Naive thymus-derived CD8-positive, alpha-beta T cell (primary cell): Measurements from ENCODE around the gene MARK2. TPM values are rescaled to one million over a fixed set of nuclear protein-coding genes. Genes with fewer than 3 reads are reported as not detected.
A peak's percentile ranks its signal among the peaks of the same experiment; 100 is the strongest.

Experiments
- ATAC-seq, 2 donors: fragments of 150-1000 bp; cut with Tn5 transposase in 1 of 2; sonication (Bioruptor Pico), chemical (Tn5 transposase) in 1 of 2; 1 replicate in 1 of 2; 2 replicates in 1 of 2; pipeline ENCODE4 v1.10.0; 2021; ENCODE audit warnings: mild to moderate bottlenecking in 2 of 2, moderate library complexity in 2 of 2
- POLR2A ChIA-PET: fragments of 350-600 bp; sonication (Branson Sonifier 250); formaldehyde crosslinking; loops from one replicate; lab custom pipeline; 2021; ENCODE audit warnings: antibody characterized with exemption; lab: Charles Lee
- DNase-seq, 10 donors: peaks; one replicate each; pipeline versions ENCODE4 v3.0.0 to v3.0.0-alpha.2; 2020 to 2022
- H3K27ac Mint-ChIP-seq, 10 donors: one replicate each; pipeline ENCODE4 v1.8.0; 2020 to 2022; ENCODE audit warnings: mild to moderate bottlenecking in 10 of 10, mixed read lengths in 10 of 10, moderate library complexity in 4 of 10, inconsistent platforms in 1 of 10
- H3K27me3 Mint-ChIP-seq, 5 donors: one replicate each; pipeline ENCODE4 v1.8.0; 2021 to 2022; ENCODE audit warnings: mixed read lengths in 5 of 5
- H3K36me3 Mint-ChIP-seq, 3 donors: one replicate each; pipeline ENCODE4 v1.8.0; 2020 to 2022; ENCODE audit warnings: mixed read lengths in 3 of 3, mild to moderate bottlenecking in 2 of 3, inconsistent platforms in 1 of 3
- H3K4me1 Mint-ChIP-seq, 4 donors: one replicate each; pipeline ENCODE4 v1.8.0; 2021 to 2022; ENCODE audit warnings: mixed read lengths in 4 of 4
- H3K4me3 Mint-ChIP-seq, 10 donors: one replicate each; pipeline ENCODE4 v1.8.0; 2020 to 2022; ENCODE audit warnings: mild to moderate bottlenecking in 10 of 10, mixed read lengths in 10 of 10, moderate library complexity in 6 of 10, inconsistent platforms in 1 of 10
- H3K9me3 Mint-ChIP-seq, 9 donors: one replicate each; pipeline ENCODE4 v1.8.0; 2020 to 2022; ENCODE audit warnings: mixed read lengths in 9 of 9, mild to moderate bottlenecking in 3 of 9, inconsistent platforms in 1 of 9, moderate library complexity in 1 of 9
- polyA plus RNA-seq, 3 donors: library from polyadenylated mRNA; unstranded; fragments of 300-500 nt; fragmentation: Illumina TruSeq; gene quantifications; one replicate each; pipeline ENCODE4 v1.2.3, GENCODE V29; 2021
- total RNA-seq, 8 experiments: library from RNA in 2 of 8; stranded (reverse) in 2 of 8; gene quantifications; one replicate each; pipeline ENCODE4 v1.2.3 and lab custom pipeline; 2021 to 2026

Gene MARK2
- total and polyA plus RNA-seq, 5 experiments from 2014 or later: 37.0 to 74.5 (median 57.0) TPM

DNA sequence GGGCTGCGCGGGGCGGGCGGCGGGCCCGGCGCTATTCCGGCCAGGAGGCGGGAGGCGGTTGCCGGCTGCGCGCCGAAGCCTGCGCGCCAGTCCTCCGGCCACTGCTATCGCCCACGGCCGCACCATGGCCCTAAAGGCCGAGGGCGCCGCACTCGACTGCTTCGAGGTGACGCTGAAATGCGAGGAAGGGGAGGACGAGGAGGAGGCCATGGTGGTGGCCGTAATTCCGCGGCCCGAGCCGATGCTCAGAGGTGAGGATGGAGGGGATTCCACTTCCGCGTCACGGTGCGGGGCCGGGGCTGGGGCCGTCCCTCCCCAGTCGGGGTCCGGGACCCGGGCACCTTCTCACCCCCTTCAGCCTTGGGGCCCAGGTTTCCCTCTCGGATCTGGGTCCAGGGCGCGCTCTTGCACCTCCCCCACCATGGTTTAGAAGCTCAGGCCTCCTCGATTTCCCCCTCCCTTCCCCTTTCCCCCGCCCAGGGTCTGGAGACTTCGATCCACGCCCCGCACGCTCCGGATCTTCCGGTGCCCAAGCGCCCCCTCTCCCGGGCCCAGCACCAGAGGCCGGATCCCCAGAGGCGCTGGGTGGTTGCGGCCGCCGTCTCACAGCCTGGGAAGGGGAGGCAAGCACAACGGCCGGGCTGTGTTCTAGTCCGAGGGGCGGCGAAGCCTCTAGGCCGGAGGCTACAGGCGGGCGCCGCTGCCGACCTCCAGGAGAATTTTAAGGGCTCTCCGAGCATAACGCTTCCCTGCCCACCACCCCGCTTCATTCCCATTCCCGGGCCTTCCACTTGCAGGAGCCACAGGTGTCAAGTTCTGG, 25.1 kb upstream of the MARK2 start:
- peak overlapping the region; percentile 72 to 84 (median 78) for H3K4me3 Mint-ChIP-seq
- H3K27ac Mint-ChIP-seq: peak overlapping the region in 6 of 10 donors; percentile 1 to 79 (median 64)
- POLR2A ChIA-PET: no interaction called here
- peaks cover 0 to 20% (median 0%) of the 10 kb centered on the region in 3 donors for H3K36me3 Mint-ChIP-seq
- no peaks in the 10 kb centered on the region for H3K27me3 Mint-ChIP-seq
- H3K9me3 Mint-ChIP-seq: no peaks in the 10 kb centered on the region
- ATAC-seq (peak; percentile 42 to 44), DNase-seq (peak in 6 of 10 donors; percentile 13 to 25 (median 24))
- H3K4me1 Mint-ChIP-seq: peaks cover 9 to 28% (median 21%) of the 10 kb centered on the region in 4 donors

DNA sequence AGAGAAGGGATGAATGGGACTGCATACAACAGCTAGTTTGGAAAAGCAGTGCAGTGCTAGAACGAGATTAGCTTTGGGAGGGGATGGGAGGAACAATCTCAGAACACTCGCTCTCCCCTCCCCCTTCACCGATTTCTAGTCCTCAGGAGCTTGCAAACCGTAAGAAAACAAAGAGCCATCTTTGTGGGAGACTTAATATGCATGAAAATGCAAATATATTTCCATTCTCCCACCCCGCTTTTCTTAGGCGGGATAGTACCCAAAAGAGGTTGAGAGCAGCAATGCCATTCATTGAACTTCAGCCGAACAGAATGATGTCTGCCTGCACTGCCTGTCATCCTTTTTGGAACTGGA, 24.6 kb upstream of the MARK2 start:
- Mint-ChIP-seq H3K27me3 (no peaks in the 10 kb centered on the region), H3K9me3 (no peaks in the 10 kb centered on the region), H3K27ac (peak overlapping the region in 5 of 10 donors; percentile 1 to 79 (median 70)), H3K36me3 (peaks cover 0 to 25% (median 0%) of the 10 kb centered on the region in 3 donors), H3K4me3 (peak overlapping the region; percentile 72 to 84 (median 78)), H3K4me1 (peaks cover 9 to 28% (median 21%) of the 10 kb centered on the region in 4 donors)
- DNase-seq (peak in 2 of 10 donors; percentile 6 to 9), ATAC-seq (no peak)
- POLR2A ChIA-PET: no interaction called here

DNA sequence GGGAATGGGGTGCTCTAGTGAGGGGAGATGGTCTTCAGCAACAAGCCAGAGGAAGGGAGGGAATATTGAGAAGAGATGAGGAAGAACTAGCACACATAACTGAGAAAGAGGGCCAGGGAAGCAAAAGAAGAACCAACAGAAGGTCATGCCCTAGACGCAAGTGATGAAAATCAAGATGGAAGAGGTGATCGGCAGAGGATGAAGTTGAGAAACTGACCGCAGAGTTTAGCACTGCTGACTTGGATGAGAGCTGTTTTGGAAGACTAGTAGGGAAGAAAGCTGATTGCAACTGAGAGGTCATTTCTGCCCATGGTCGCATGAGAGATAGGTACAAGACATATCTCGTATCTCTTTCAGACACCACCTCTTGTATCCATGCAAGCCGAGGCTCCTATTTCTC, 22.7 kb upstream of the MARK2 start:
- DNase-seq (no peak), ATAC-seq (no peak)
- POLR2A ChIA-PET: no interaction called here
- no peaks in the 10 kb centered on the region for H3K9me3 Mint-ChIP-seq
- H3K27me3 Mint-ChIP-seq: no peaks in the 10 kb centered on the region
- peaks cover 9 to 28% (median 21%) of the 10 kb centered on the region in 4 donors for H3K4me1 Mint-ChIP-seq
- peak overlapping the region in 1 of 10 donors; percentile 29 for H3K4me3 Mint-ChIP-seq
- H3K27ac Mint-ChIP-seq: peak overlapping the region in 2 of 10 donors; percentile 28 to 40
- peaks cover 0 to 40% (median 7%) of the 10 kb centered on the region in 3 donors for H3K36me3 Mint-ChIP-seq

DNA sequence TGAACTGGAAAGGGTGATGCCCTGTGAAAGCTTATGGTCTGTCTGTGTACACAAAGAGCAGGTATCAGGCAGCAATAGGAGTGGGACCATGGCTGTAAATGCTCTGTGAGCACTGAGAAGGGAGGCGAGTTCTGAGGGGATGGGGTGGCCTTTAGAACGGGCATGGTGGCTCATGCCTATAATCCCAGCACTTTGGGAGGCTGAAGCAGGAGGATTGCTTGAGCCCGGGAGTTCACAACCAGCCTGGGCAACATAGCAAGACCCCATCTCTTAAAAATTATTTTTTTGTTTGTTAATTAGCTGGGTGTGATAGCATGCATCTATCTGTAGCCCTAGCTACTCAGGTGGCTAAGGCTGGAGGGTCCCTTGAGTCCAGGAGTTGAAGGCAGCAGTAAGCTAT, 22.2 kb upstream of the MARK2 start:
- Mint-ChIP-seq H3K27me3 (no peaks in the 10 kb centered on the region), H3K4me1 (peaks cover 9 to 28% (median 21%) of the 10 kb centered on the region in 4 donors), H3K9me3 (no peaks in the 10 kb centered on the region), H3K36me3 (peaks cover 0 to 46% (median 11%) of the 10 kb centered on the region in 3 donors), H3K4me3 (no peak overlapping the region), H3K27ac (peak overlapping the region in 1 of 10 donors; percentile 11)
- no peak for DNase-seq
- POLR2A ChIA-PET: no interaction called here
- ATAC-seq: no peak

DNA sequence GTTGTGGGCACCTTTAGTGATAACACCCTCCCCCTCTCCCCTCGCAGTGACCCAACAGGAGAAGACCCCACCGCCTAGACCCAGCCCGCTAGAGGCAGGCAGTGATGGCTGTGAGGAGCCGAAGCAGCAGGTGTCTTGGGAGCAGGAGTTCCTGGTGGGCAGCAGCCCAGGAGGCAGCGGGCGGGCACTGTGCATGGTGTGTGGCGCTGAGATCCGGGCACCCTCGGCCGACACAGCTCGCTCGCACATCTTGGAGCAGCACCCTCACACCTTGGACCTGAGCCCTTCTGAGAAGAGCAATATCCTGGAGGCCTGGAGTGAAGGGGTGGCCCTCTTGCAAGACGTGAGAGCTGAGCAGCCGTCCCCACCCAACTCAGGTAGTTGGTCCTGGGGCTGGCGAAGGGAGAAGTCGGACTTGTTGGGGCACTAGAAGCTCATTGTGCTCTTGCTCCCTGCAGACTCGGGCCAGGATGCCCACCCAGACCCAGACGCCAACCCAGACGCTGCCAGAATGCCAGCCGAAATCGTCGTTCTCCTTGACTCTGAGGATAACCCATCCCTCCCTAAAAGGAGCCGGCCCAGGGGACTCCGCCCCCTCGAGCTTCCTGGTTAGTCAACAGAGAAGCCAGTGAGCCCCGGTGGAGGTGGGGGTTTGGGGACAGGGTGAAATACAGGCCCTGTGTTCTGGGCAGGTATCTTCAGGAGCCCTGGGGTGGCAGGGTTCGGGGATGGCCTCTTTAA, 21.0 kb upstream of the MARK2 start:
- H3K27ac Mint-ChIP-seq: no peak overlapping the region
- no peak for ATAC-seq
- POLR2A ChIA-PET: no interaction called here
- peaks cover 0 to 56% (median 13%) of the 10 kb centered on the region in 3 donors for H3K36me3 Mint-ChIP-seq
- no peaks in the 10 kb centered on the region for H3K27me3 Mint-ChIP-seq
- DNase-seq: no peak
- H3K4me1 Mint-ChIP-seq: peaks cover 9 to 21% (median 18%) of the 10 kb centered on the region in 4 donors
- H3K9me3 Mint-ChIP-seq: no peaks in the 10 kb centered on the region
- H3K4me3 Mint-ChIP-seq: no peak overlapping the region

DNA sequence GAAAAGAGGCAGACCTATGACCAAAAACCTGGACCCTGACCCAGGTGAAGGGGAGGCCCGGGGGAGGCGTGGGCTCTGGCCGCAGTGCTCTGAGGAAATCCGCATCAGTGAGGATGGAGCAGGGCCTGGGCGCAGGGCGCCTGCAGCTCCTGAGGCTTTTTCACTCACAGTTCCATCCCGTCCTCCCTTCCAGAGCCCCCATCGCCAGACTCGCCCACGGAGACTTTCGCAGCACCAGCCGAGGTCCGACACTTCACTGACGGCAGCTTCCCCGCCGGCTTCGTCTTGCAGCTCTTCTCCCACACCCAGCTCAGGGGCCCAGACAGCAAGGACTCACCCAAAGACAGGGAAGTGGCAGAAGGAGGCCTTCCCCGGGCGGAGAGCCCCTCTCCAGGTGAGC, 20.3 kb upstream of the MARK2 start:
- Mint-ChIP-seq H3K4me3 (no peak overlapping the region), H3K36me3 (peaks cover 0 to 63% (median 18%) of the 10 kb centered on the region in 3 donors), H3K9me3 (no peaks in the 10 kb centered on the region), H3K27ac (no peak overlapping the region), H3K4me1 (peaks cover 9 to 21% (median 18%) of the 10 kb centered on the region in 4 donors), H3K27me3 (no peaks in the 10 kb centered on the region)
- ATAC-seq (no peak), DNase-seq (no peak)
- POLR2A ChIA-PET: no interaction called here

DNA sequence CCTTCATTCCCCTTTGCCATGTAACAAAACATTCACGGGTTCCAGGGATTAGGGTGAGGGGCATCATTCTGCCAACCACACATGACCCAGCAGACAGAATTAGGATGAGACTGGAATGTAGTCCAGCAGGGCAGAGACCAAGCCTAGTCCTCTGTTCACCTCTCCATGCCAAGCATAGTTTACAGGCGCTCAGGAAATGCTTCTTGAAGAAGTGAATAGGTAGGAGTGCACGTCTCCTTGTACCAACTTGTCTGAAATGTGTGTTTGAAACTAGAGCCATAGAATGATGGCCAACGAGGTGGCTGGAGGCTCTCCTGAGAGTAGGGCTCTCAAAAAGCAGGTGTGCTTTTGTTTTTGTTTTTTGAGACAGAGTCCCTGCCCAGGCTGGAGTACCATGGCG, 17.5 kb upstream of the MARK2 start:
- peak overlapping the region in 3 of 10 donors; percentile 11 to 63 (median 46) for H3K27ac Mint-ChIP-seq
- no peaks in the 10 kb centered on the region for H3K27me3 Mint-ChIP-seq
- POLR2A ChIA-PET: no interaction called here
- peaks cover 0 to 6% (median 1%) of the 10 kb centered on the region in 4 donors for H3K4me1 Mint-ChIP-seq
- DNase-seq (no peak), ATAC-seq (no peak)
- H3K36me3 Mint-ChIP-seq: peaks cover 0 to 78% (median 20%) of the 10 kb centered on the region in 3 donors
- H3K9me3 Mint-ChIP-seq: no peaks in the 10 kb centered on the region
- no peak overlapping the region for H3K4me3 Mint-ChIP-seq

DNA sequence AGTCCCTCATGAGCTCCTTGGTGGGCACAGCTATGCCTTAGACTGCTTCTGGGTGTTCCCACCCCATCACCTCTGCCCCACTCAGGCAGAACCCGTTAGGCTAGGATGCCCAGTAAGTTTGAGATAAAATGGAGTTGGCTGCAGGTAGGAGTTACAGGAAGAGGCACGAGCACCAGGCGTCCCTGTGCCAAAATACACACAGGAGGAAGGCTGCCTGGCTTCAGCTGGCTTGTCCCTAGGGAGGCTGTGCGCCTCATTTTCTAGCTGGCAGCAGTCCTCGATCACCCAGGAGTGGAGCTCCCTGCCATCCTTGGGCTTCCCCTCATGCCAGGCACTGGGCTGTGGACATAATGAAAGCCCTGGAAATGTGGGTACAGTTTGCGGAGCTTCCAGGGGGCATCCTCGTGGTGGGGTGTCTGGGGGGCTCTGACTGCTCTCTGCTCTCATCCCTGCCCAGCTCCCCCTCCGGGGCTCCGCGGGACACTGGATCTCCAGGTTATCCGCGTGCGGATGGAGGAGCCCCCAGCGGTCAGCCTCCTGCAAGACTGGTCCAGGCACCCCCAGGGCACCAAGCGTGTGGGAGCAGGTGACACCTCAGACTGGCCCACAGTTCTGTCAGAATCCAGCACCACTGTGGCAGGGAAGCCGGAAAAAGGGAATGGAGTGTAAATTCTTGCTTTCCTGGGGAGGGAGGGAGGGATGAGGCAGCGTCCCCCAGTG, 12.3 kb upstream of the MARK2 start:
- no peak for DNase-seq
- H3K36me3 Mint-ChIP-seq: peaks cover 0 to 41% (median 10%) of the 10 kb centered on the region in 3 donors
- no peak overlapping the region for H3K27ac Mint-ChIP-seq
- H3K27me3 Mint-ChIP-seq: no peaks in the 10 kb centered on the region
- H3K9me3 Mint-ChIP-seq: no peaks in the 10 kb centered on the region
- no peak for ATAC-seq
- peaks cover 0 to 4% (median 0%) of the 10 kb centered on the region in 4 donors for H3K4me1 Mint-ChIP-seq
- POLR2A ChIA-PET: interaction anchor here (0.5 kb wide), 1 partner anchor 39 kb away, joined by 4 read pairs; no protein-coding TSS in a partner anchor
- no peak overlapping the region for H3K4me3 Mint-ChIP-seq

DNA sequence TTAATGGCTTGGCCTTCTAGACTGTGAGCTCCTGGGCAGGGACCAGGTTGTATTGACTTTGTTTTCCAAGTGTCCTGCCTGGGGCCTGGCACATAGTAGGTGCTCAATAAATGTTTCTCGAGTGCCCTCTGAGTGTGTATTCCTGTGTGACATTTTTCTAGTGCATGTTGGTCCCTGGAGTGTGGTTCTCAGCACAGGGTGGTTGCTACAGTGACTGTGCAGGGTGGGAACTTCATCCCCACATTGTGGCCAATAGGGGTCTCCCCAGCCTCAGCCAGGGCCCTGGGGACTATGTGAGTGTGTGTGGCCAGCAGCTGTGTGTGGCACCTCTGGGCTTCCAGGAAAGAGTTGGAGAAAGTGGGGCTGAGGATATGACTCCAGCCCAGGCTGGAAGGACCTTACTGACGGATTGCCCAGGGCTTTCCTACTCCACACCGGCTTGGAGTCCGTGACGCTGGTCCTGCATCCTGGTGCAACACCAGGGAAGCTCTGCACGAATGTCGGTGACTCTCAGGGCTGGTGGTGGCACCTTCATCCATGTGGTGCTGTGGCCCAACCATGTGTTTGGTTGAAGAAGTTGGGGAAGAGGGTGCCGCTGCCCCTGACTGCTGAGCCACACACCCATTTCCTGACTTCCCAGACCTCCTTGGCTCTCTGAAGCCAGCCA, 9.0 kb upstream of the MARK2 start:
- H3K4me3 Mint-ChIP-seq: no peak overlapping the region
- peak overlapping the region in 1 of 10 donors; percentile 24 for H3K27ac Mint-ChIP-seq
- H3K4me1 Mint-ChIP-seq: peaks cover 0 to 9% (median 4%) of the 10 kb centered on the region in 4 donors
- peaks cover 0 to 11% (median 0%) of the 10 kb centered on the region in 3 donors for H3K36me3 Mint-ChIP-seq
- DNase-seq (no peak), ATAC-seq (peak; percentile 44 to 47)
- POLR2A ChIA-PET: no interaction called here
- H3K27me3 Mint-ChIP-seq: no peaks in the 10 kb centered on the region
- no peaks in the 10 kb centered on the region for H3K9me3 Mint-ChIP-seq

DNA sequence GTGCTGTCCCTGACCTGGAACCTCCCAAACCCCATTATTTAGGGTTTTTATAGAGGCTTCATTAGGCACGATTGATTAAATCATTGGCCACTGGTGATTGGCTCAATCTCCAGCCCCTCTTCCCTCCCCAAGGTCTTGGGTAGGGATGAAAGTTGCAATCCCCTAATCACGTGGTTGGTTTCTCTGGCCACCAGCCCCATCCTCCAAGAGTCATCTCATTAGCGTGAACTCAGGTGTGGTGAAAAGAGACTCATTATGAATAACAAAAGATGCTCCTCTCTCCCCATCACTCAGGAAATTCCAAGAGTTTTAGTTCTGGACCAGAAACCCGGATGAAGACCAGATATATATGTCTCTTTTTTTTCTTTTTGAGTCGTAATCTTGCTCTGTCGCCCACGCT, 7.6 kb upstream of the MARK2 start:
- Mint-ChIP-seq H3K4me1 (peaks cover 0 to 9% (median 3%) of the 10 kb centered on the region in 4 donors), H3K9me3 (no peaks in the 10 kb centered on the region), H3K4me3 (no peak overlapping the region), H3K27me3 (no peaks in the 10 kb centered on the region), H3K27ac (no peak overlapping the region), H3K36me3 (peaks cover 0 to 6% (median 0%) of the 10 kb centered on the region in 3 donors)
- DNase-seq: no peak
- ATAC-seq: no peak
- POLR2A ChIA-PET: interaction anchor here (0.7 to 1.0 kb wide), 2 partner anchors 36 to 62 kb away, joined by 3 read pairs; no protein-coding TSS in a partner anchor

DNA sequence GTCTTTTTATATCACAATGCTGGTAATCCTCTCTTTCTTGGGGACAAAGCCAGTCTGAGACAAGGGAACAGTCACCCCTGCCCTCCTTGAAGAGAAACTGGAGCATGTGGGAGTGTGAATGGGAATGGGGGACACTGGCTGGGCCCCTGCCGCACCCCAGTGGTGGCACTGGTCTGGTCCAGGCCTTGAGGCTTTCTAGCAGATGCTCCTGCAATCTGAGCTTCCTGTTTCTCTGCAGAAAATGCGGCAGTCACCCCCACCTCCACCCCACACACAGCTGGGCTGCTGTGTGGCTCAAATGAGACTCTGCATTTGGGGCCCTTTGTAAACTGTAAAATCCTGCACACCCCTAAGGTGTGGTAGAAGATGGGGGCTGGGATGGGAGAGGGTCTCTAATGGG, 6.6 kb upstream of the MARK2 start:
- Mint-ChIP-seq H3K27ac (peak overlapping the region in 2 of 10 donors; percentile 35 to 52), H3K4me3 (no peak overlapping the region), H3K27me3 (no peaks in the 10 kb centered on the region), H3K9me3 (no peaks in the 10 kb centered on the region), H3K36me3 (peaks cover 0 to 6% (median 0%) of the 10 kb centered on the region in 3 donors), H3K4me1 (peaks cover 6 to 15% (median 10%) of the 10 kb centered on the region in 4 donors)
- POLR2A ChIA-PET: interaction anchor here (1.0 kb wide), 1 partner anchor 35 kb away, joined by 3 read pairs; no protein-coding TSS in a partner anchor
- ATAC-seq (no peak), DNase-seq (no peak)

DNA sequence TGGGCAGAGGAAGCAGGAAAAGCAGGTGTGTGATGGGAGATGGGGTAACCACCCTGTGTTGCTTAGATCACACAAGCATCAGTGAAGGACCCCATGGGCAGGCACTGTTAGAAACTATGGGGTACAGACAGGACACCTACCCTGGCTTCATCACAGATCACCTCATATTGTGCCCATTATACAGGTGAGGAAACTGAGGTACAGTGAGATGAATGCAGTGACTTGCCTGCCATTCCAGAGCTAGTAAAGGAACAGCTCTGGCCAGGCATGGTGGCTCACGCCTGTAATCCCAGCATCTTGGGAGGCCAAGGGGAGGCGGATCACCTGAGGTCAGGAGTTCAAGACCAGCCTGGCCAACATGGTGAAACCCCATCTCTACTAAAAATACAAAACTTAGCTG, 5.9 kb upstream of the MARK2 start:
- POLR2A ChIA-PET: no interaction called here
- no peaks in the 10 kb centered on the region for H3K27me3 Mint-ChIP-seq

More for the DNA sequence above, 5.9 kb upstream of the MARK2 start:
- peak overlapping the region in 1 of 10 donors; percentile 5 for H3K27ac Mint-ChIP-seq
- H3K4me1 Mint-ChIP-seq: peaks cover 12 to 22% (median 17%) of the 10 kb centered on the region in 4 donors
- no peak for DNase-seq
- peaks cover 0 to 4% (median 0%) of the 10 kb centered on the region in 3 donors for H3K36me3 Mint-ChIP-seq
- no peaks in the 10 kb centered on the region for H3K9me3 Mint-ChIP-seq
- H3K4me3 Mint-ChIP-seq: no peak overlapping the region
- ATAC-seq: no peak
